Measurements from ENCODE around the gene ARID4B.
"Not testable (repeated sequence)": the region's sequence is repeated elsewhere in the genome, so short reads cannot be mapped to it uniquely, and the experiment has no call there.

The ARID4B gene

DNA sequence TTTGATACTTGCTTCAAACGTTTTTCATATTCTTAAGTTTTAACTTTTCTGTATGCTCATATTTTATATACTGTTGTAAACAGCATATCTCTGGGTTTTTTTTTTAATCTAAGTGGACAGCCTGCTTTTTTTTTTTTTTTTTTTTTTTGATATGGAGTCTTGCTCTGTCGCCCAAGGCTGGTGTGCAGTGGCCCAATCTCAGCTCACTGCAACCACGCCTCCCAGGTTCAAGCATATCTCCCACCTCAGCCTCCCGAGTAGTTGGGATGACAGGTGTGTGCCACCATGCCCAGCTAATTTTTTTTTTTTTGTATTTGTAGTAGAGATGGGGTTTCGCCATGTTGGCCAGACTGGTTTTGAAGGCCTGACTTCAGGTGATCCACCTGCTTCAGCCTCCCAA lies 40.4 kb upstream of the ARID4B start:
- Histone ChIP-seq H3K27me3 (ENCODE audit: insufficient read depth, low read length, poor library complexity) (no peaks in the 10 kb centered on the region), H2AFZ (ENCODE audit: low read depth, low read length) (0 out of 2 replicates have a peak overlapping the region, but pooled peaks have one; percentile 2), H3K9ac (ENCODE audit: low read depth, low read length) (peak overlapping the region; percentile 74; the same call in 1 of the 2 replicates), H3K27ac (ENCODE audit: low read length) (no peak overlapping the region), H3K79me2 (ENCODE audit: insufficient read depth, low read length) (peaks cover 56% of the 10 kb centered on the region), H3K9me3 (ENCODE audit: insufficient read depth, low read length, severe bottlenecking) (no peaks in the 10 kb centered on the region), H3K4me3 (ENCODE audit: low read depth in 1 of 2, low read length in 2 of 2) (peak overlapping the region; percentile 75 to 83; a peak in 3 of 4 replicates), H3K4me2 (ENCODE audit: insufficient read depth, low read length) (peak overlapping the region; percentile 67), H4K20me1 (ENCODE audit: insufficient read depth, low read length) (no peaks in the 10 kb centered on the region), H3K4me1 (ENCODE audit: insufficient read depth, low read length) (peaks cover 31% of the 10 kb centered on the region), H3K36me3 (ENCODE audit: insufficient read depth, low read length) (no peaks in the 10 kb centered on the region)
- DNase-seq, result no peak
- ATAC-seq (ENCODE audit: insufficient read depth, low read depth), result no peak
- no peak for TF ChIP-seq EZH2 (IDR thresholded peaks at IDR 0.05; ENCODE audit: borderline replicate concordance, low read depth, low read length, severe bottlenecking)

DNA sequence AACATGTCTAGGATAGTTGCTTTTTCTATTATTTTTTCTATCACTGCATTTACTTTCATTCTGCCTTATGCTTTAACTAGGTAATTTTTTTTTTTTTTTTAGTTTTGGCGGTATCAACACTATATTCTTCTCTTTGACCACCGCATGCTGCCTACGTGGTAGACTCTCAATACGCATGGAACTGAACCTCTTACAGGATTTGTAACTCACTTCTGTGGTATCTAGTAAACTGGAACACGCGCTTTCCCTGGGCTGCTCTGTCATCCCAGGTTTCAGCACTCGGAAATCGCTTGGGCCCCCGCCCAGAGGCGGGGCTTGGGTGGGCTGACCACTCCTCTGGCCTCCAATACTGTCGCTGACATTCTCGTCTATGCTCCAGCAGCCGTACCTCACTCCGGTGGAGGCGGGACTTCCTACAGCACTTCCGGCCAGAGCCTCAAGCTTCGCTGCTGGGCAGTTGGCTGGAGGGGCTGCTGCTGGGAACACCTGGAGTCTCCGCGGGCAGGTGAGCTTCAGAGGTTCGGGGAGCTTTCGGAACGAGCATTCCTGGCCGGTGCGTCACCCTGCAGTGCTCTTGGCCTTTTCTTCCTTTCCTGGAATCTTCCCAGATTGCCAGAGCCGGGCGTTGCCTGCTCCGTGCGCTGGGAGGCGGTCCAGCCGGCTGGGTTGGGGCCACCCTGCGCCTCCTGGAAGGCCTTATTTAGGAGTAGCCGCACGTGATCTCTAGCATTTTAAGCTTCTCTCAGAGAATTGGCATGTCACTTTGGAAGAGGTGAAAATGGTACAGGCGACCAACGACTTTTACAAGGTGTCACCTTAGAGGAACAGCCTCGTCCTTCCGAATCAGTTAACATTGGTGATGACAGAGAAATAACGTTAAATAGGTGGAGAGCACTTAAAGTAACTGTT lies 39.3 kb upstream of the ARID4B start, which contains the start of gene TBCE:
TSS of gene TBCE (plus strand) at position 428 of the 909 bp plus-strand sequence. CDS start 12,623 bp downstream, outside the sequence.
- peak; percentile 100 for ATAC-seq (ENCODE audit: insufficient read depth, low read depth)
- H2AFZ ChIP-seq (ENCODE audit: low read depth, low read length), result peak within 1 kb of the TSS; percentile 84
- no peaks in the 10 kb centered on the region for H3K36me3 ChIP-seq (ENCODE audit: insufficient read depth, low read length)

DNA sequence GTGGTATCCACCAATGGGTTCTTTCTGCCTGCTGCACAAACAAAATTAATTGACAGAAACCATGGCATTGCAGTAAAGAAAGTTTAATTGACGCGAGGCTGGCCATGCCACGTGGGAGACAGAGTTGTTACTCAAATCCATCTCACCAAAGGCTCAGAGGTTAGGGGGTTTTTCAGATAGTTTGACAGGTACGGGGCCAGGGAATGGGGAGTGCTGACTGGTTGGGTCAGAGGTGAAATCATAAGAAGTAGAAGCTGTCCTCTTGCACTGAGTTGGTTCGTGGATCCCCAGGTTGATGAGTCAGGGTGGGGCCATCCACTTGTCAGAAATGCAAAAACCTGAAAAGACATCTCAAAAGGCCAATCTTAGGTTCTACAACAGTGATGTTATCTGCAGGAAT lies 38.3 kb upstream of the ARID4B start:
- DNase-seq (no peak), ATAC-seq (ENCODE audit: insufficient read depth, low read depth) (no peak)
- H2AFZ ChIP-seq (ENCODE audit: low read depth, low read length), result peak overlapping the region; percentile 84
- H3K36me3 ChIP-seq (ENCODE audit: insufficient read depth, low read length), result no peaks in the 10 kb centered on the region
- H3K27ac ChIP-seq (ENCODE audit: low read length), result peak overlapping the region; percentile 79; the same call in 1 of the 2 replicates
- TF ChIP-seq, protein P1, sequence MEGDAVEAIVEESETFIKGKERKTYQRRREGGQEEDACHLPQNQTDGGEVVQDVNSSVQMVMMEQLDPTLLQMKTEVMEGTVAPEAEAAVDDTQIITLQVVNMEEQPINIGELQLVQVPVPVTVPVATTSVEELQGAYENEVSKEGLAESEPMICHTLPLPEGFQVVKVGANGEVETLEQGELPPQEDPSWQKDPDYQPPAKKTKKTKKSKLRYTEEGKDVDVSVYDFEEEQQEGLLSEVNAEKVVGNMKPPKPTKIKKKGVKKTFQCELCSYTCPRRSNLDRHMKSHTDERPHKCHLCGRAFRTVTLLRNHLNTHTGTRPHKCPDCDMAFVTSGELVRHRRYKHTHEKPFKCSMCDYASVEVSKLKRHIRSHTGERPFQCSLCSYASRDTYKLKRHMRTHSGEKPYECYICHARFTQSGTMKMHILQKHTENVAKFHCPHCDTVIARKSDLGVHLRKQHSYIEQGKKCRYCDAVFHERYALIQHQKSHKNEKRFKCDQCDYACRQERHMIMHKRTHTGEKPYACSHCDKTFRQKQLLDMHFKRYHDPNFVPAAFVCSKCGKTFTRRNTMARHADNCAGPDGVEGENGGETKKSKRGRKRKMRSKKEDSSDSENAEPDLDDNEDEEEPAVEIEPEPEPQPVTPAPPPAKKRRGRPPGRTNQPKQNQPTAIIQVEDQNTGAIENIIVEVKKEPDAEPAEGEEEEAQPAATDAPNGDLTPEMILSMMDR (IDR thresholded peaks at IDR 0.05; ENCODE audit: borderline replicate concordance, extremely low read depth, low read length, poor library complexity, severe bottlenecking), result no peak
- TF ChIP-seq EZH2 (IDR thresholded peaks at IDR 0.05; ENCODE audit: borderline replicate concordance, low read depth, low read length, severe bottlenecking), result no peak
- no peaks in the 10 kb centered on the region for H3K9me3 ChIP-seq (ENCODE audit: insufficient read depth, low read length, severe bottlenecking)
- peak overlapping the region; percentile 74 for H3K9ac ChIP-seq (ENCODE audit: low read depth, low read length)
- H3K4me2 ChIP-seq (ENCODE audit: insufficient read depth, low read length), result peak overlapping the region; percentile 67
- no peaks in the 10 kb centered on the region for H3K27me3 ChIP-seq (ENCODE audit: insufficient read depth, low read length, poor library complexity)
- peaks cover 38% of the 10 kb centered on the region for H3K79me2 ChIP-seq (ENCODE audit: insufficient read depth, low read length)
- H3K4me1 ChIP-seq (ENCODE audit: insufficient read depth, low read length), result peaks cover 31% of the 10 kb centered on the region
- H4K20me1 ChIP-seq (ENCODE audit: insufficient read depth, low read length), result no peaks in the 10 kb centered on the region
- H3K4me3 ChIP-seq (ENCODE audit: low read depth in 1 of 2, low read length in 2 of 2), result peak overlapping the region in 1 of 2 experiments; percentile 75; a peak in 3 of 4 replicates

More for the DNA sequence above, 39.3 kb upstream of the ARID4B start, which contains the start of gene TBCE:
- Histone ChIP-seq H3K27ac (ENCODE audit: low read length) (peak within 1 kb of the TSS; percentile 79), H4K20me1 (ENCODE audit: insufficient read depth, low read length) (no peaks in the 10 kb centered on the region), H3K79me2 (ENCODE audit: insufficient read depth, low read length) (peaks cover 47% of the 10 kb centered on the region), H3K27me3 (ENCODE audit: insufficient read depth, low read length, poor library complexity) (no peaks in the 10 kb centered on the region), H3K9ac (ENCODE audit: low read depth, low read length) (peak within 1 kb of the TSS; percentile 74), H3K4me2 (ENCODE audit: insufficient read depth, low read length) (peak within 1 kb of the TSS; percentile 67), H3K9me3 (ENCODE audit: insufficient read depth, low read length, severe bottlenecking) (no peaks in the 10 kb centered on the region), H3K4me1 (ENCODE audit: insufficient read depth, low read length) (peaks cover 31% of the 10 kb centered on the region), H3K4me3 (ENCODE audit: low read depth in 1 of 2, low read length in 2 of 2) (peak within 1 kb of the TSS; percentile 75 to 83)
- peak; percentile 92 for DNase-seq
- no peak for TF ChIP-seq EZH2 (IDR thresholded peaks at IDR 0.05; ENCODE audit: borderline replicate concordance, low read depth, low read length, severe bottlenecking)
- TF ChIP-seq, protein P1 (IDR thresholded peaks at IDR 0.05; ENCODE audit: borderline replicate concordance, extremely low read depth, low read length, poor library complexity, severe bottlenecking), result peak; percentile 13

DNA sequence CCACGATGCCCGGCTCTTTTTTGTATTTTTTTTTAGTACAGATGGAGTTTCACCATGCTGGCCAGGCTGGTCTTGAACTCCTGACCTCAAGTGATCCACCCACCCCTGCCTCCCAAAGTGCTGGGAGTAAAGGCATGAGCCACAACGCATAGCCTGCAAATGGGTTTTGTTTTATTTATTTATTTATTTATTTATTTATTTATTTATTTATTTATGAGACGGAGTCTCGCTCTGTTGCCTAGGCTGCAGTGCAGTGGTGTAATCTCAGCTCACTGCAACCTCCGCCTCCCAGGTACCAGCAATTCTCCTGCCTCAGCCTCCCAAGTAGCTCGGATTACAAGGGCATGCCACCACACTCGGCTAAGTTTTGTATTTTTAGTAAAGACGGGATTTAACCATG lies 36.2 kb upstream of the ARID4B start:
- not testable (repeated sequence) for ATAC-seq (ENCODE audit: insufficient read depth, low read depth); DNase-seq; H4K20me1 ChIP-seq (ENCODE audit: insufficient read depth, low read length)

More for the DNA sequence above, 36.2 kb upstream of the ARID4B start:
- H3K27me3 ChIP-seq (ENCODE audit: insufficient read depth, low read length, poor library complexity); H3K4me3 ChIP-seq (ENCODE audit: low read depth in 1 of 2, low read length in 2 of 2); H2AFZ ChIP-seq (ENCODE audit: low read depth, low read length); H3K36me3 ChIP-seq (ENCODE audit: insufficient read depth, low read length); H3K9me3 ChIP-seq (ENCODE audit: insufficient read depth, low read length, severe bottlenecking); H3K9ac ChIP-seq (ENCODE audit: low read depth, low read length); H3K4me2 ChIP-seq (ENCODE audit: insufficient read depth, low read length); H3K27ac ChIP-seq (ENCODE audit: low read length): not testable (repeated sequence)
- peaks cover 23% of the 10 kb centered on the region for H3K79me2 ChIP-seq (ENCODE audit: insufficient read depth, low read length)
- peaks cover 25% of the 10 kb centered on the region for H3K4me1 ChIP-seq (ENCODE audit: insufficient read depth, low read length)

All from DND-41 (cell line).